Measurements from ENCODE around the gene CCL18. TPM values are rescaled to one million over a fixed set of nuclear protein-coding genes. Genes with fewer than 3 reads are reported as not detected.

Gene CCL18
- total and polyA plus RNA-seq, 2 donors (not counting 3 experiments of a cell fraction or from before 2014, with no cell fraction given): not detected

Small RNA genes within 50 kb of the gene (small RNA-seq; reads per million reads assigned to genes)
- not detected for gene RN7SL301P (ENCODE audit: insufficient read depth, insufficient read length, low read depth, low replicate concordance)

Other genes with a start within 250 kb of the CCL18 start
- not detected in 2 replicates for gene HEATR9, start 195.4 kb upstream of the CCL18 start, total RNA-seq
- gene HEATR9, start 195.4 kb upstream of the CCL18 start, polyA plus RNA-seq: not detected in 2 replicates
- not detected in 2 replicates for gene CCL5, start 183.9 kb upstream of the CCL18 start, total RNA-seq
- not detected in 2 replicates for gene CCL5, start 183.9 kb upstream of the CCL18 start, polyA plus RNA-seq
- 0.46 TPM in 1 of 2 replicates, not detected in the other for gene RDM1, start 133.5 kb upstream of the CCL18 start, total RNA-seq
- gene RDM1, start 133.5 kb upstream of the CCL18 start, polyA plus RNA-seq: 0.12 and 0.21 TPM in 2 replicates
- not detected in 2 replicates for gene LYZL6, start 120.6 kb upstream of the CCL18 start, total RNA-seq
- gene LYZL6, start 120.6 kb upstream of the CCL18 start, polyA plus RNA-seq: not detected in 2 replicates
- gene CCL16, start 82.8 kb upstream of the CCL18 start, total RNA-seq: 0.51 and 0.55 TPM in 2 replicates
- 0.18 TPM in 1 of 2 replicates, not detected in the other for gene CCL16, start 82.8 kb upstream of the CCL18 start, polyA plus RNA-seq
- 9.5 and 21.3 TPM in 2 replicates for gene CCL14, start 77.5 kb upstream of the CCL18 start, total RNA-seq
- 25.8 and 29.8 TPM in 2 replicates for gene CCL14, start 77.5 kb upstream of the CCL18 start, polyA plus RNA-seq
- gene CCL15, start 62.7 kb upstream of the CCL18 start, total RNA-seq: not detected in 2 replicates
- not detected in 2 replicates for gene CCL15, start 62.7 kb upstream of the CCL18 start, polyA plus RNA-seq
- gene CCL23, start 46.3 kb upstream of the CCL18 start, total RNA-seq: 1.0 TPM in 1 of 2 replicates, not detected in the other
- 1.1 TPM in 2 replicates for gene CCL23, start 46.3 kb upstream of the CCL18 start, polyA plus RNA-seq
- not detected in 2 replicates for gene CCL3, start 25.9 kb downstream of the CCL18 start, total RNA-seq
- gene CCL3, start 25.9 kb downstream of the CCL18 start, polyA plus RNA-seq: not detected in 2 replicates
- not detected in 2 replicates for gene CCL4, start 39.6 kb downstream of the CCL18 start, total RNA-seq
- not detected in 2 replicates for gene CCL4, start 39.6 kb downstream of the CCL18 start, polyA plus RNA-seq
- 3.3 and 9.7 TPM in 2 replicates for gene TBC1D3B, start 112.4 kb downstream of the CCL18 start, total RNA-seq
- 0.81 and 1.7 TPM in 2 replicates for gene TBC1D3B, start 112.4 kb downstream of the CCL18 start, polyA plus RNA-seq
- not detected in 2 replicates for gene CCL3L1, start 132.5 kb downstream of the CCL18 start, total RNA-seq
- not detected in 2 replicates for gene CCL3L1, start 132.5 kb downstream of the CCL18 start, polyA plus RNA-seq
- not detected in 2 replicates for gene CCL4L2, start 146.8 kb downstream of the CCL18 start, total RNA-seq
- not detected in 2 replicates for gene CCL4L2, start 146.8 kb downstream of the CCL18 start, polyA plus RNA-seq
- gene TBC1D3I, start 200.3 kb downstream of the CCL18 start, total RNA-seq: 0.60 and 1.3 TPM in 2 replicates
- gene TBC1D3I, start 200.3 kb downstream of the CCL18 start, polyA plus RNA-seq: 0.16 and 0.26 TPM in 2 replicates